ENCODE results near the gene MED13L.
"Not testable (repeated sequence)": the region's sequence is repeated elsewhere in the genome, so short reads cannot be mapped to it uniquely, and the experiment has no call there.

MED13L gene

DNA sequence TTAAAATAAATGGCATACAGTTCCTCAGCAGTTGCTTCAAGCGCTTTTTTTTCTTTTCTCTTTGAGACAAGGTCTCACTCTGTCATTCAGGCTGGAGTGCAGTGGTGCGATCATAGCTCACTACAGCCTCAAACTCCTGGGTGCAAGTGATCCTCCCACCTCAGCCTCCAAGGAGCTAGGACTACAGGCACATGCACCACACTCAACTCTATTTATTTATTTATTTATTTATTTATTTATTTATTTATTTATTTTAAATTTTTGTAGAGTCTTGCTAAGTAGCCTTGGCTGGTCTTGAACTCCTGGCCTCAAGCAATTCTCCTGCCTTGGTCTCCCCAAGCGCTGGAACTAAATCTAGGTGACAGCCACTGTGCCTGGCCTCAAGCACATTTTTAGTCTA lies 132.0 kb downstream of the MED13L start:
- DNase-seq = no peak

DNA sequence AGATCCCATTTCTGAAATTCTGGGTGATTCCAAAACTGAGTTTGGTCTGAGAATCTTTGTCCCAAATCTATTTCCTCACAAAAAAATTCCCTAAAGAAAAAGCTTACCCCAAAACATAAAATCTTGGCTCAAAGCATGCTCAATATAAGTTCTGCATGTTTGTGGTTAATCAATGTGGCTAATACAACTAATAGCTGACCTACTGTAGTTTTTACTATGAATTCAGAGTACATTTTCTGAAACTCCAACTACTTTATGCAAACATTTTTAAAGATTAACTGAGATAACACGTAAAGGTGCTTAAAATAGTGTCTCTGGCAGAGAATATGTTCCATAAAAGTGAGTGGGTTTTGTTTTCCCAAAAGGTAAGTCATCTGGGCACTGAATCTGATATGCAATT lies 133.1 kb downstream of the MED13L start:
- no peak for DNase-seq

DNA sequence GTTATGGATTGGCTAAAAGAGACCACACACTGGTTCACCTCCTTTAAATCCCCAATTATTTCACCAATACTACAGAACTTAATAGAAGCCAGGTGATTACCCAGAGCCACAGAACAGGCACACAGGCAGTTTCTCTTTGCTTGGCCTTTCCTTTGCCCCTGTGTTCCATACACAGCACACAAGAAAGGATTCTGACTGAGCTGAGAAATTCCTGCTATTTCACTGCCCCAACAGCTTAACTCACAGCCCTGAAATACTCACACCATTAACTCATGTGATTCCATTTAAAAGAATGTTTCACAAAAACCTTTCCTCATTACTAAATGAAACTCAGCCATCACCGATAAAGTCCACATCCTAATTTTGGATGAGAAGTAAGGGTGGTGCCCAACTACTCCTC lies 133.6 kb downstream of the MED13L start:
- DNase-seq = no peak

DNA sequence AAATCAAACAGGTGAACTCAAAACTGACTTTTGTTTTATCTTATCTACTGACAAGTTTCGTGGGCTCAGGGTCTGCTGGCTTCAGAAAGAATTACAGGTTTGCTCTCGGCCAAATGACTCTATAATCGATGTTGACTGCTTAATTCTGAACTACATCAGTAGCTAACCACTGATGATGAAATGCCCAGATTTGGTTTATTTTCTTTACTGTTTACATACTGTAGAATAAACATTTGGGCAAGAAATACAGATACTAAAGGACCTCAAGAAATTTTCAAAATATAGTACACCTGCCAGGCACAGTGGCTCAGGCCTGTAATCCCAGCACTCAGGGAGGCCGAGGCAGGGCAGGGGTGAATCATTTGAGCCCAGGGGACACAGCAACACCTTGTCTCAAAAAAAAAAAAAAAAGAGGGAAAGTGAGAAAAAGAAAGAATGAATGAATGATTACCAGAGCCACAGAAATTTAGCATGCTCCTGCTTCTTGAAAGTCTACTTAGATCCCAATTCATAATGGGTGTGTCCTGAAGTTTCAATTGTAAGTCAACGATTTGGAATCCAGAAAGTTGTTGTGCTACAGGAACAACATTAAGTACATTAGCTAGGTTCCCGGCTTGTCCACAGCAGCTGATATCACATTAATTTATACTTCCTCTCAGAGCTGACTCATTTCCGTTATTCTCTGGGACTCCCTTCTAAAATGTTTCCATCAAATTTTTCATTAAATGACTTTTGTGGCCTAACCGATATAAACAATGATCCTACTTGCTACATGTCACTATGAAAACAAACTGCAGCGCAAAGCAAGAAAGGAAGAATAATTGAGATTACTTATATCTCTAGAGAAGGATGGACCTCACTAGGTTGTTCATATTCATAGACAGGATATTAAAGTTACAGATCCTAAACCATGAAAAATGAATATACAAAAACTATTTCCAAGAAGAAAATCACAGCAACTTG lies 134.3 kb downstream of the MED13L start:
- no peak for DNase-seq

- DNase-seq = no peak
Observed at GRCh38 chr12:116141833-116142162, 135.7 kb downstream of the MED13L start.

DNA sequence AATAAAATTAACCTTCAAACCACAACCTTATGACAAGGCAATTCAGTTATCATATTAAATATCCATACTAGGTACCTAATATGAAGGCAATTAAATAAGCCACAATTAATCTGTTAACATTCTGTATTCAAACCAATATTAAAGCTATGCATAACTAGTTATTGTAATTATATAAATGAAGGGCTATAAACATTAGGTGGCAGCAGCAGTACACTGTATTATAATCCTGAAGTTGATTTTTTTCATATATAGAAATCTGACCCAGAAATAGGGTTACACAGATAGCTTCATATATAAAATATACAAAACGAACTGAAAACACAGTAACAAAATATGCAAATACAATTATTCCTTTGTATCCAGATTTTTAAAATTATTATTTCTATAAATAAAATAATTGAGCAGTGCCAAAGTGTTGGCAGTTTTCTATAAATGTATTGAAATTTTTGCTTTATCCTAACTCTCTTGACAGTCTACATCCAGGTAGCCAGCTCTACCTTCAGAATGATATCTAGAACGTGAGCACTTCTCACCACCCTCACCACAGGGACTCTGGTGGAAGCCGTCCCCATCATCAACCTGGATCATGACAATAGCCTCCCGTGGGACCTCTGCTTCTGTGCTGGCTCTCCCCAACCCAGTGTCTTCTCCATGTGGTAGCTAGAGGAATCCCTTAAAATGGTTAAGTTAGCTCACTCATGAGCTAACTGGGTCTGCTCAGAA lies 136.2 kb downstream of the MED13L start:
- DNase-seq = no peak

GRCh38 chr12:116140529-116140928 lies 137.0 kb downstream of the MED13L start:
- no peak for DNase-seq

GRCh38 chr12:116138781-116139180 lies 138.7 kb downstream of the MED13L start:
- no peak for DNase-seq

- no peak for DNase-seq
Observed at GRCh38 chr12:116138364-116138763, 139.1 kb downstream of the MED13L start.

DNA sequence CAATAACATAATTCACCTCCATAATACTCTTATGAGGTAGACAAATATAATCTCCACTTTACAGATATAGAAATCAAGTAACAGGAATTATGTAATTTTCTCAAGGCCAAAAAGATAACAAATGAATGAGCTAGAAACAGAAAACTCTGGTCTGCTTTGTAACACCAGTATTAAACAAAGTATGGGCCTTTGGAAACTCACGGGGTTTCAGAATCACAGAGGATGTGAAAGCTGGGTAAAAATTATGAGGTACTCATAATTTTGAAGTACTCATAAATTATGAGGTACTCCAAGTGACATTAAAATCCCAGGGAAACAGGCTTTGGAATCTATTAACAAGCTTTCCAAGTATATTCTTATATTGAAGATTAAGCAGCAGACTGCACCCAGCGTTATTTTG lies 140.2 kb downstream of the MED13L start:
- DNase-seq = no peak

GRCh38 chr12:116136340-116136739 lies 141.2 kb downstream of the MED13L start:
- no peak for DNase-seq

DNA sequence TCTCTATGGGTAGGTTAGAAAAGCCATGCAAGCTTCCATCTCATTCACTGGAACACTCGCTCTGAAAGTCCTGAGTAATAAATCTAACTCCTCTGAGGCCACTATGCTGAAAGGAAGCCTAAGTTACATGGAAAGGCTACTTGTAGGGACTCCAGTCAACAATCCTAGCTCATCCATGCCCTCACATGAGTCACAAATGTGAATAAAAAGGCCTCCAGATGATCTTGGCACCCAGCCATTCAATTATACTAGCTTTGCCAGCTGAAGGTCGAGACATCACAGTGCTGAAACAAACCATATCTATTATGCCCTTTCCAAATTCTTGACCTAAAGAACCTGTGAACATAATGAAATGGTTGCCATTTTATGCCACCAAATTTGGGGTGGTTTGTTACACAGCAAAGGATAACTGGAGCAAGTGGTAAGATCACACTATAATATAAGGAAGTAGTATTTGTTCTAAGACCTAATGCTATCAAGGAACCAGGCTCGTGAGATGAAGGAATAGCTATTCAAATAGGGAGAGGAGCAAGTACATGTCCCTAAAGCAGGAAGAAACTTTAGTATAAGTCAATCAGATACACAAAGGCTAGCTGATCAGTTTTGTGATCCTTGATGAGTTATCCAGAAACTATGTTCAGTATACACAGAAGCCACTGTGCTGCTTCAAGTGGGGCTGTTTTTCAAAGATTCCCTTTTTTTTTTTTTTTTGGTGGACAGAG lies 142.1 kb downstream of the MED13L start:
- no peak for DNase-seq

DNA sequence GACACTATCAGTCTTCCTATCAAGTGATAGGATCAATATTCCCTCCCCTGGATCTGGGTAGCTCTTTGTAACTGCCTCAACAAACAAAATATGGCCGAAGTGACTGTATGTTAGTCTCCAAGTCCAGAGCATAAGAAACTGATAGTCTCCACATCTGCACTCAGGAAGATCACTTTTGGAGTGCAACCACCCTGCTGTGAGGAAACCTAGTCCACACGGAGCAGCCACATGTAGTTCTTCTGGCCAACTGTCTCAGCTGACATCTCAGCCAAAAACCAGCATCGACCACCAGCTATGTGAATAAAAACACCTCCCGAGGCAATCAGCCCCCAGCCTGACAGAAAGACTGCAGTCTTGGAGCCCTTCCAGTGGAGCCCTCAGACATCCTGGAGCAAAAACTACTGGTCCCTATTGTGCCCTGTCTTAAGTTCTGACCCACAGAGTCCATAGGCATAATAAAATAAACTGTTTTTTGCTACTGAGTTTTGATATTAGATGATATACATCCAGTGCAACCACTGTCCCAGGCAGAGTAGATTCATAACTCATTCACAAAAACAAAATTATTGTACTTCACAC lies 143.8 kb downstream of the MED13L start:
- no peak for DNase-seq

- no peak for DNase-seq
Observed at GRCh38 chr12:116133149-116133548, 144.3 kb downstream of the MED13L start.

- DNase-seq = not testable (repeated sequence)
Observed at GRCh38 chr12:116131987-116132386, 145.5 kb downstream of the MED13L start.

GRCh38 chr12:116131176-116131575 lies 146.3 kb downstream of the MED13L start:
- DNase-seq = no peak

DNA sequence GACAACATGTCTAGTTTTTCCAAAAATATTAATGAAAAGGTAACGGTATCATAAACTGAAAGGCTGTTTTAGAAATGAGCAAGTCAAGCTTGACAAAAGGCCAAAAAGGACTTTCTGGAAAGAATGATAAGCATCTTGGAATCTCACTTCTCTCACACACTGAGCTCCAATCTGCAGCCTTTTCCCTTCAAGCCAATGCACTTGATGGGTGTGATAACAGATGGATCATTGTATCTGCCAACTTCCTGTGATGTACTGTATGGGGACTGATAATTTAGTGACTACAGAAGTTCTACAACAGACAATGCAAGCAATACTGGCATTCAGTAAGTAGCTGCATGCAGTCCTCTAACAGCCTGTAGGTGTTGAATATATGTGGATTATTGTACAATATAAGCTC lies 147.1 kb downstream of the MED13L start:
- no peak for DNase-seq

DNA sequence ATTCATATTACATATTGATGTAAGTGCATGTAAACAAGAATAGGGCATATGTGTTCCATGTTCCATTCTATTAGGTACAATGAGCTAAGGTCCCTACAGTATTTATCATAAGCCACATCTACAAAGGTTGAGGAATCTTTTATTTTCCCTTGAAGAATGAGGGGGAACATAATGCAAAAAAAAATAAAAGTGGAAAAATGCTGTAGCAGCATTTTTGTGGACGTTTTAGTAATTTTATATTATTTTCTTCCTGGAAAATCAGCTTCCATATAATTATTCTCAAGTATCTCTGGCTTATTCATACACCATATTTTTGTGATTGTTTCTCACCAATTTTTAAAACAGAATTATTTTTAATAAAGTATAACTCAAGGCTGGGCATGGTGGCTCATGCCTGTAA lies 148.7 kb downstream of the MED13L start:
- no peak for DNase-seq

GRCh38 chr12:116127859-116128258 lies 149.6 kb downstream of the MED13L start:
- DNase-seq = no peak

DNA sequence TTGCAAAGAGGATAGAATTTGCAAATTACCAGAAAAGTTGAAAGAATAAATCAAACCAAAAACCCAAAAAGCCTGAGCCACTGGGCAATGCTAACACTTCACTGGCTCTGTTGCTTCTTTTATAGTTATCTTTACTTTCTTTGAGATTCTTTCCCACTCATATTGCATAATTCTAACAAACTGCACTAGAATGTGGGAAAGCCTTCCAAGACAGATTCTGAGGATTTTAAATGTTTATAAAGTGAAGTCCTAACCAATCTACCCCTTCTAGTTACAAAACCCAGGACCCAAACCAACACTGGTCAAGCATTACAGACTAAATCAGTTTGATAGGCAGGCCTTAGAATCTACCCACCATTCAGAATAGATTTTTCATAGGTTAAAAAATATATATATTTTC lies 150.9 kb downstream of the MED13L start:
- DNase-seq = no peak

GRCh38 chr12:116125956-116126566 lies 151.4 kb downstream of the MED13L start:
- DNase-seq = no peak

- DNase-seq = no peak
Observed at GRCh38 chr12:116125084-116125483, 152.4 kb downstream of the MED13L start.

Data from NCI-H526 treated with DMSO at 0.1 percent for 48 hours (cell line).